Panc1 (cell line): ENCODE data around the gene MROH7. TPM values are rescaled to one million over a fixed set of nuclear protein-coding genes. Genes with fewer than 3 reads are reported as not detected.

Source experiments
- ATAC-seq: fragments of 200-7000 bp; cut with Tn5 transposase; 2 replicates; pipeline ENCODE4 v1.9.1; 2020; ENCODE audit warnings: mild to moderate bottlenecking, moderate library complexity
- BruUV-seq: library from RNA; stranded (reverse); fragments of 400-500 nt; replicated peaks from 2 replicates; lab custom pipeline; 2021; lab: Mats Ljungman, UMichigan
- CTCF ChIA-PET: fragments of 300-600 bp; sonication (Branson Sonifier 250); formaldehyde crosslinking; loops from one replicate; lab custom pipeline; 2022; ENCODE audit warnings: antibody characterized with exemption; lab: Charles Lee
- POLR2A ChIA-PET: fragments of 300-600 bp; sonication (Branson Sonifier 250); formaldehyde crosslinking; loops from one replicate; lab custom pipeline; 2022; ENCODE audit warnings: antibody characterized with exemption; lab: Charles Lee
- DNase-seq: peaks from one replicate; pipeline ENCODE4 v3.0.0-alpha.2; 2010; ENCODE audit warnings: low read depth, low spot score
- H3K27ac ChIP-seq: 2 replicates; pipeline ENCODE4 v1.5.1; 2011; ENCODE audit warnings: mild to moderate bottlenecking, low read length, inconsistent platforms
- H3K27me3 ChIP-seq: fragments of 200-500 bp; sonication (Bioruptor generic); 2 replicates; pipeline ENCODE4 v1.6.0; 2014; ENCODE audit warnings: low read length, inconsistent platforms; ENCODE audit not compliant: control insufficient read depth, insufficient read depth
- H3K36me3 ChIP-seq: fragments of 200-500 bp; sonication (Bioruptor generic); 2 replicates; pipeline ENCODE4 v1.5.1; 2014; ENCODE audit warnings: inconsistent platforms, mild to moderate bottlenecking, low read length, moderate library complexity; ENCODE audit not compliant: control insufficient read depth, insufficient read depth
- H3K4me1 ChIP-seq: 2 replicates; pipeline ENCODE4 v1.5.1; 2011; ENCODE audit warnings: inconsistent platforms, mild to moderate bottlenecking, low read length, moderate library complexity; ENCODE audit not compliant: control insufficient read depth, insufficient read depth
- H3K4me3 ChIP-seq, 2 experiments: 2 replicates each; pipeline ENCODE4 v1.5.1; 2011 to 2012; ENCODE audit warnings: low read depth in 2 of 2, low read length in 2 of 2, mild to moderate bottlenecking in 2 of 2, inconsistent platforms in 1 of 2, moderate library complexity in 1 of 2
- H3K9me3 ChIP-seq: fragments of 200-500 bp; sonication (Bioruptor generic); 2 replicates; pipeline ENCODE4 v1.5.1; 2014; ENCODE audit warnings: low read depth, mild to moderate bottlenecking, inconsistent platforms, low read length, moderate library complexity; ENCODE audit not compliant: control insufficient read depth, insufficient read depth
- POLR2AphosphoS5 ChIP-seq: IDR thresholded peaks from 2 replicates; pipeline ENCODE4 v1.6.1; 2012; ENCODE audit warnings: mild to moderate bottlenecking, low read depth, low read length, moderate library complexity
- SIN3A ChIP-seq: IDR thresholded peaks from 2 replicates; pipeline ENCODE4 v1.6.1; 2012; ENCODE audit warnings: low read depth, mild to moderate bottlenecking, low read length, moderate library complexity, borderline replicate concordance; ENCODE audit not compliant: insufficient read depth
- TCF7L2 ChIP-seq: IDR thresholded peaks from 2 replicates; pipeline ENCODE4 v1.6.1; 2011; ENCODE audit warnings: mild to moderate bottlenecking, low read depth, low read length, inconsistent platforms
- in situ Hi-C: cut with HindIII; loops from 2 replicates; pipeline ENCODE4 v1.10.0; 2016; ENCODE audit warnings: low sequenced_read_pairs, low pct_unique_long_range_greater_than_20kb
- intact Hi-C: fragments of 100-400 bp; cut with micrococcal nuclease; formaldehyde crosslinking; loops from one replicate; pipeline ENCODE4 v1.10.0; 2022; ENCODE audit not compliant: unreplicated experiment
- total RNA-seq: library from RNA; stranded (reverse); gene quantifications from one replicate; pipeline ENCODE4 v1.2.1, GENCODE V29; 2021; ENCODE audit not compliant: unreplicated experiment
- TF ChIP-seq, protein P1 (sequence below), 2 experiments: IDR thresholded peaks; 2 replicates each; pipeline ENCODE4 v1.6.1; 2011 to 2012; ENCODE audit warnings: low read depth in 2 of 2, control low read depth in 1 of 2, low read length in 1 of 2, mild to moderate bottlenecking in 1 of 2, moderate library complexity in 1 of 2; ENCODE audit not compliant: insufficient read depth in 1 of 2
- TF ChIP-seq, protein P2 (sequence below): fragments of 450-650 bp; IDR thresholded peaks from 2 replicates; pipeline ENCODE4 v1.5.1; 2017; ENCODE audit warnings: mild to moderate bottlenecking

The MROH7 gene
- total RNA-seq, 1 experiment from 2014 or later: not detected

DNA sequence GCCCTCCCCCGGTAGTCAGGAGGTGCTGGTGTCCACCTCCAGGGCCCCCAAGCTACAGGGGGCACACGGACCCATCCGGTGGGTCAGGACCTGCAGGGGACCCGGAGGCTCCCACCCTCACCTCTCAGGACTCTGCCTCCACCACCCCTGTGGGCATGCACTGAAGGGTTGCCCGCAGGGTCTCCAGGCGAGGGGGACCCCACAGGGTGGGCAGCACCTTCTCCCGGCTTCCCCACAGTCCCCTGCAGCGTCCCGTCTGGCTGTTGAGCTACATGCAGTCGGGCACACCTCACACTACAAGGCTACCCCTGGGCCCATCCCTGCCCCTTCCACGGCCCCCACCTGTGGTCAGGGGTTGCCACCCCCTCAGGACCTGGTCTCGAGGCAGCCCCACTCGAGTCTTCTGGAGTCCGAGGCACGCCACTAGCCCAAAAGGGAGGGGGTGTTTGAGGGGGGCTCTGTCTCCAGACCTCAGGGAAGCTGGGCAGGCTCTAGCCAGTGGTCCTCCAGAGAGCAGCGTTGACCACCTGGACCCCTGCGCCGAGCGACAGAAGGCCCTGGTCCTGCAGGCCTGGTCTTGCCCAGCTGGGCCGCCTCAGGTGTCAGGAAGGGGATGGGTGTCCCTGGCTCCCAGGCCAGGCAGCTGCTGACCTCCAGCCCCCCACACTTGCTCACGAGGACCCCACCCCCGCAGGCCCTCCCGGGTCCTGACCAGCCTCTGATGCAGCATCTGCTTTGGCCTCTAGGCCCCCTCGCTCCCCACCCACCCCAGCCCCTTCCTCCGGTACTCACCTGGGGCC, 113.1 kb downstream of the MROH7 start:
- in situ Hi-C loops: no loop called here
- H3K4me1 ChIP-seq: no peaks in the 10 kb centered on the region

DNA sequence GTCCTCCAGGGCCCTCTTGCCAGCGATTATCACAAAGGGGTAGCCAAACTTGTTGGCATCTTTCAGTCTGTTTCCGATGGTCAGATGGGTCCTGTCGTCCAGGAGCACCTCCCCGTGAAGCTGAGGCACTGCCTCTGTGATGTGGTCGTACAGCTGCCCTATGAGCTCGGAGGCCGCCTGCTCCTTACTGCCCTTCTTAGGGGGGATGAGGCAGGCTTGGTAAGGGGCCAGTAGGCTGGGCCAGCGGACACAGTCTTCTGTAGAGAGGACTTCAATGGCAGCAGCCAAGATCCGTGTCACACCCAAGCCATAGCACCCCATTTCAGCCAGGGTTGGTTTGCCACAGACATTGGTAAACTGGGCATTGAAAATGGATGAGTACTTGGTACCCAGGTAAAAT, 116.2 kb downstream of the MROH7 start:
- in situ Hi-C loops (no loop called here), intact Hi-C loops (no loop called here)
- Histone ChIP-seq H3K9me3 (no peaks in the 10 kb centered on the region), H3K27me3 (no peaks in the 10 kb centered on the region), H3K4me3 (no peak overlapping the region), H3K4me1 (no peaks in the 10 kb centered on the region), H3K27ac (no peak overlapping the region), H3K36me3 (no peaks in the 10 kb centered on the region)
- POLR2A ChIA-PET: no interaction called here
- ATAC-seq (no peak), DNase-seq (no peak)
- CTCF ChIA-PET: no interaction called here
- TF ChIP-seq, protein P1, sequence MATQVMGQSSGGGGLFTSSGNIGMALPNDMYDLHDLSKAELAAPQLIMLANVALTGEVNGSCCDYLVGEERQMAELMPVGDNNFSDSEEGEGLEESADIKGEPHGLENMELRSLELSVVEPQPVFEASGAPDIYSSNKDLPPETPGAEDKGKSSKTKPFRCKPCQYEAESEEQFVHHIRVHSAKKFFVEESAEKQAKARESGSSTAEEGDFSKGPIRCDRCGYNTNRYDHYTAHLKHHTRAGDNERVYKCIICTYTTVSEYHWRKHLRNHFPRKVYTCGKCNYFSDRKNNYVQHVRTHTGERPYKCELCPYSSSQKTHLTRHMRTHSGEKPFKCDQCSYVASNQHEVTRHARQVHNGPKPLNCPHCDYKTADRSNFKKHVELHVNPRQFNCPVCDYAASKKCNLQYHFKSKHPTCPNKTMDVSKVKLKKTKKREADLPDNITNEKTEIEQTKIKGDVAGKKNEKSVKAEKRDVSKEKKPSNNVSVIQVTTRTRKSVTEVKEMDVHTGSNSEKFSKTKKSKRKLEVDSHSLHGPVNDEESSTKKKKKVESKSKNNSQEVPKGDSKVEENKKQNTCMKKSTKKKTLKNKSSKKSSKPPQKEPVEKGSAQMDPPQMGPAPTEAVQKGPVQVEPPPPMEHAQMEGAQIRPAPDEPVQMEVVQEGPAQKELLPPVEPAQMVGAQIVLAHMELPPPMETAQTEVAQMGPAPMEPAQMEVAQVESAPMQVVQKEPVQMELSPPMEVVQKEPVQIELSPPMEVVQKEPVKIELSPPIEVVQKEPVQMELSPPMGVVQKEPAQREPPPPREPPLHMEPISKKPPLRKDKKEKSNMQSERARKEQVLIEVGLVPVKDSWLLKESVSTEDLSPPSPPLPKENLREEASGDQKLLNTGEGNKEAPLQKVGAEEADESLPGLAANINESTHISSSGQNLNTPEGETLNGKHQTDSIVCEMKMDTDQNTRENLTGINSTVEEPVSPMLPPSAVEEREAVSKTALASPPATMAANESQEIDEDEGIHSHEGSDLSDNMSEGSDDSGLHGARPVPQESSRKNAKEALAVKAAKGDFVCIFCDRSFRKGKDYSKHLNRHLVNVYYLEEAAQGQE (IDR thresholded peaks at IDR 0.05; ENCODE audit: insufficient read depth in 1 of 2, low read depth in 2 of 2, low read length in 1 of 2): no peak
- no peak for TF ChIP-seq POLR2AphosphoS5
- no peak for TF ChIP-seq TCF7L2
- TF ChIP-seq, protein P2, sequence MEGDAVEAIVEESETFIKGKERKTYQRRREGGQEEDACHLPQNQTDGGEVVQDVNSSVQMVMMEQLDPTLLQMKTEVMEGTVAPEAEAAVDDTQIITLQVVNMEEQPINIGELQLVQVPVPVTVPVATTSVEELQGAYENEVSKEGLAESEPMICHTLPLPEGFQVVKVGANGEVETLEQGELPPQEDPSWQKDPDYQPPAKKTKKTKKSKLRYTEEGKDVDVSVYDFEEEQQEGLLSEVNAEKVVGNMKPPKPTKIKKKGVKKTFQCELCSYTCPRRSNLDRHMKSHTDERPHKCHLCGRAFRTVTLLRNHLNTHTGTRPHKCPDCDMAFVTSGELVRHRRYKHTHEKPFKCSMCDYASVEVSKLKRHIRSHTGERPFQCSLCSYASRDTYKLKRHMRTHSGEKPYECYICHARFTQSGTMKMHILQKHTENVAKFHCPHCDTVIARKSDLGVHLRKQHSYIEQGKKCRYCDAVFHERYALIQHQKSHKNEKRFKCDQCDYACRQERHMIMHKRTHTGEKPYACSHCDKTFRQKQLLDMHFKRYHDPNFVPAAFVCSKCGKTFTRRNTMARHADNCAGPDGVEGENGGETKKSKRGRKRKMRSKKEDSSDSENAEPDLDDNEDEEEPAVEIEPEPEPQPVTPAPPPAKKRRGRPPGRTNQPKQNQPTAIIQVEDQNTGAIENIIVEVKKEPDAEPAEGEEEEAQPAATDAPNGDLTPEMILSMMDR: no peak
- no peak for TF ChIP-seq SIN3A
- no TSS peak for BruUV-seq

More for the DNA sequence above, 113.1 kb downstream of the MROH7 start:
- CTCF ChIA-PET: no interaction called here
- no TSS peak for BruUV-seq
- ATAC-seq: no peak; the same call in 1 of the 2 replicates
- TF ChIP-seq, protein P2: no peak
- TF ChIP-seq TCF7L2: no peak
- intact Hi-C loops: no loop called here
- Histone ChIP-seq H3K4me3 (no peak overlapping the region), H3K36me3 (no peaks in the 10 kb centered on the region), H3K9me3 (no peaks in the 10 kb centered on the region), H3K27ac (no peak overlapping the region), H3K27me3 (no peaks in the 10 kb centered on the region)
- POLR2A ChIA-PET: no interaction called here
- no peak for DNase-seq
